ENCODE results near the gene VAPB. TPM values are rescaled to one million over a fixed set of nuclear protein-coding genes. Genes with fewer than 3 reads are reported as not detected.

VAPB gene
- total and polyA plus RNA-seq, 8 donors: 36.3 to 52.9 (median 46.2) TPM

DNA sequence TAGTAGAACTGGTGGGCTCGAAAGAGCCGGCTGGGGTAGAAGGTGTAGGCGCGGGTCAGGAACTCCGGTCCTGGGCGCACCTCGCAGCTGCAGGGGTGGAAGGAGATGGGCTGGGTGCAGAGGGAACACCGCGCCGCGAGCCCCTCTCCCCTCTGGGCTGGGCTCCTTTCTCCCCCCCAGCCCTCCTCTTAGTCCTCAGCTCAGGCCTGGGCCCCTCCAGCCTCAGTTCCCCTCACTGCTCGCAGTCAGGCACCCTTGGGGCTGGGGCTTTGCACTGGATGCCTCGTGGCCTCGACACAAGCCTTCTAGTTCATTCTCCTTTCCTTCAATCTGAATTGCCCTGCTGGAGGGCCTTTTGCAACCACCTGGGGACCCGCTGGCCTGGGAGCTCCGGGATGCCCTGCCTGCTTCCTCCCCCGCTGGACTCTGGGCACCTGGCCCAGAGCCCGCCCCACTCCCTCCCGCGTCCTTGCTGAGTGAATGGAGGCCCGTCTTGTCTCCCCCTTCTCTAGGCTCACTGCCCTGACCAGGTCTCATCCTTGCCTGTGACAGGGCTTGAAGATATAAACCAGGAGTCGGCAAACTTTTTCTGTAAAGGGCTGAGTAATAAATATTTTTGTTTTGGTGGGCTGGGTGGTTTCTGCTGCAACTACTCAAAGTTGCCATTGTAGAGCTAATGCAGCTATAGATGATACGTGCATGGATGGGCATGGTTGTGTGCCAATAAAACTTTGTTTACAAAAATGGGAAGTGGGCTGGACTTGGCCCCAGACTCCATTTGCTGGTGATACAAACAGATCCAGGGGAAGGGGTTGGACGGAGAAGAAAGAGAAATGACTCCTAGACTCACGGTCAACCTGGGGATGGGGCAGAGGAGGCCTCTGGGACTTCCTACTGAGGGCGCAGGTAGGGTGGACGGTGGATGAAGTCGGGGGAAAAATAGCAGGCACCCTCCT is 78.8 kb downstream of the VAPB start:
- ATAC-seq (no peak), DNase-seq (no peak)
- no peaks in the 10 kb centered on the region for H3K36me3 ChIP-seq
- no peaks in the 10 kb centered on the region for H3K9me3 ChIP-seq
- intact Hi-C loops (cut with DNase I): no loop called here
- peaks cover 0 to 22% of the 10 kb centered on the region in 2 donors for H3K27me3 ChIP-seq
- H3K27ac ChIP-seq: no peak overlapping the region
- no peak overlapping the region for H3K4me3 ChIP-seq
- TF ChIP-seq CTCF (IDR thresholded peaks at IDR 0.05): no peak
- no peaks in the 10 kb centered on the region for H3K4me1 ChIP-seq

DNA sequence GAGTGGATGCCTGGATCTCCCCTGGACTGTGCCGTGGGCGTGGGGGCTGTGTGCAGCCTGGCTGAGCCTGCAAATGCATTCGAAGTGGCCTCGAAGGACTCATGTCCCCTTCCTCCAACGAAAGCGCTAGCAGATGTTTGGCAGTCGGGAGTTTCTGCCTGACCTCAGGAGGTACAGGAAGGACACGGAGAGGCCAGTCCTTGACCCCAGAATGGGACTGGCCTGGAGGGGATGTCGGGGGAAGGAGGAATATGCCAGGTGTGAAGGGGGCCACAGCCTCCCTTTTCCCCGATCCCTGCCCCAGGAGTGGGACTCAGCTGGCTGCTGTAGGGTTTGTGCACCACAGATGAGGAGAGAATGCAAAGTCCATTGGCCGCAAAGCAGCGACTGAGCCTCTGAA is 80.6 kb downstream of the VAPB start:
- H3K9me3 ChIP-seq: no peaks in the 10 kb centered on the region
- no peak for TF ChIP-seq CTCF (IDR thresholded peaks at IDR 0.05)
- peaks cover 0 to 22% of the 10 kb centered on the region in 2 donors for H3K27me3 ChIP-seq
- no peaks in the 10 kb centered on the region for H3K36me3 ChIP-seq
- intact Hi-C loops (cut with DNase I): no loop called here
- DNase-seq (no peak), ATAC-seq (no peak)
- H3K27ac ChIP-seq: no peak overlapping the region
- no peak overlapping the region for H3K4me3 ChIP-seq
- H3K4me1 ChIP-seq: no peaks in the 10 kb centered on the region

- Histone ChIP-seq H3K4me3 (no peak overlapping the region), H3K4me1 (no peaks in the 10 kb centered on the region), H3K9me3 (no peaks in the 10 kb centered on the region), H3K27me3 (peaks cover 0 to 22% of the 10 kb centered on the region in 2 donors), H3K27ac (no peak overlapping the region), H3K36me3 (no peaks in the 10 kb centered on the region)
- no peak for DNase-seq
- no peak for TF ChIP-seq CTCF (IDR thresholded peaks at IDR 0.05)
- ATAC-seq: no peak
- intact Hi-C loops (cut with DNase I): no loop called here
Measured at GRCh38 chr20:58470336-58471192, 81.5 kb downstream of the VAPB start.

DNA sequence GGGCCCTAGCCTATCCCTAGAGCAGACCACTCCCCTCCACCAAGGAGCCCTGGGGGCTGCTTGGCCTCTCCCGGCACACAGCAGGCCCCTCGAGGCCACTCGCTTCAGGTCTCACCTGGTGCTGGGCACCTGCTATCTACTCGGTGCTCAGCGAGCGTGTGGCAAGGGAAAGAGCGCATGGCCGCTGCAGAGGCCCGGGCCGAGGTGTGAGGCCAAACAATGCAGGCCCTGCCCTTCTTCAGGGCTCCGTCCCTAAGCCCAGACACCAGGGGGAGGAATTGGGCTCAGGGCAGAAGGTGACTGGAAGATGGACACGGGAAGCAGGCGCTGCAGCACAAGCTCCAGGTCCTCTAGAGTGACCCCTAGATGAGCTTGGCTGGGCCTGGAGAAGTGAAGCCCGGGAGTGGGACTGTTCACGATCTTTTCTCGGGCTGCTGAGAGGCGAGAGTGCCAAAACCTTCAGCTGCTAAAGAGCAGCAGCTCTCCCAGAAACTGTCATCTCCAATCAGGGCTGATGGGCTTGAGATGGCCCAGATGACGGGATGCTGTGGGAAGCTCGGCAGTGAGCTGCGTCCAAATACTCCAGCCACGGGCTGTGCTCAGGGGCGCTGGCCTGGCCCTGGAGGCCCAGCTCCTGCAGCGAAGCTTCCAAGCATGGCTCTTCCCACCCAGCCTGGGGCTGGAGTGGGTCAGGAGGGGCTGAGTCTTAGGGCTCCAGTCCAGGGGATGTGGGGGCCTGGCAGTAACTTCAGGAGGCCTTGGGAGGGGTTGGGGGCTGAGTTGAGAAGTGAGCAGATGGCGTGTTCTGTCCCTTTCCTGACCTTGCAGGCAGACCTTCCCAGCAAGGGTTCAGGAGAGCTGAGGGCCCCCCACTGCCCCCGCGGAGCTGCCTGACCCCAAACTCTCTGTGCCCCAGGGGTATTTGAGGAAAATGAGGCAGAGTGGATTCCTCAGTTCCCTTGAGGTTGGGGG is 82.5 kb downstream of the VAPB start:
- H3K27ac ChIP-seq: no peak overlapping the region
- no peaks in the 10 kb centered on the region for H3K4me1 ChIP-seq
- no peaks in the 10 kb centered on the region for H3K9me3 ChIP-seq
- no peaks in the 10 kb centered on the region for H3K36me3 ChIP-seq
- DNase-seq (peak in 2 of 4 donors; percentile 89 to 95), ATAC-seq (peak; percentile 53)
- no peak overlapping the region for H3K4me3 ChIP-seq
- TF ChIP-seq CTCF (IDR thresholded peaks at IDR 0.05): no peak
- intact Hi-C loops (cut with DNase I): no loop called here
- peaks cover 0 to 19% of the 10 kb centered on the region in 2 donors for H3K27me3 ChIP-seq

All from left lung (tissue), 10 donors.